ENCODE measurements around the gene GALNT6.

Gene GALNT6

DNA sequence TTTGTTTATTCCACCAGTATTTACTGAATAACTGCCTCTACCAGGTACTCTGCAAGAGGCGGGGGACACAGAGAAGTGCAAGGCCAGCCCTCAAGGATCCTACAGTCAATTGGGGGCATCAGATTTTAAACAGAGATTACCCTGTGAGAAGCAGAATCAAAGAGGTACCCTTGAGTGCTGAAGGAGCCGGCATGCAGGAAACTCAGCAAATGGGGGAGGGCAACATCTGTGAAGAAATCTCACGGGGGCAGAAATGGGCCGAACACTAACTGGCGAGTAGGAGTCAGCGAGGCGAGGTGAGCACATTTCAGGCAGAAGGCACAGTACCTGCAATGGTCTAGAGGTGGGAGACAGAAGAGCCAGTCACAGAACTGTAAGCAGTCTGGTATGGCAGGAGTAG is 9.0 kb downstream of the GALNT6 start:
- no peak overlapping the region for H3K14ac ChIP-seq (ENCODE audit: low read length in 2 of 2)
- H3K23ac ChIP-seq (ENCODE audit: low read length in 2 of 2) = no peak overlapping the region
- H2BK15ac ChIP-seq (ENCODE audit: low read depth, poor library complexity, severe bottlenecking) = no peak overlapping the region
- WGBS = 95% methylated on average over 7 of the region's 7 CpGs
- H3K27me3 ChIP-seq (ENCODE audit: control insufficient read depth in 1 of 2, insufficient read depth in 1 of 2, low read length in 2 of 2) = peaks cover 0 to 4% of the 10 kb centered on the region in 2 experiments
- H2BK120ac ChIP-seq (ENCODE audit: low read depth, low read length) = no peak overlapping the region
- no peak overlapping the region for H3K27ac ChIP-seq (ENCODE audit: low read length, poor library complexity, severe bottlenecking)
- no peak overlapping the region for H3K4ac ChIP-seq (ENCODE audit: low read depth in 1 of 2, low read length in 2 of 2)
- no peak overlapping the region for H2BK12ac ChIP-seq (ENCODE audit: low read length in 2 of 2)
- H3K4me1 ChIP-seq (ENCODE audit: control insufficient read depth, insufficient read depth, low read depth, low read length) = peaks cover 12% of the 10 kb centered on the region
- no peak overlapping the region for H4K91ac ChIP-seq (ENCODE audit: low read length)
- peaks cover 0 to 3% of the 10 kb centered on the region in 2 experiments for H3K36me3 ChIP-seq (ENCODE audit: control insufficient read depth in 1 of 2, insufficient read depth in 2 of 2, low read depth in 1 of 2, low read length in 2 of 2)
- H2AK5ac ChIP-seq (ENCODE audit: low read length, severe bottlenecking) = no peak overlapping the region
- H3K18ac ChIP-seq (ENCODE audit: low read depth in 1 of 2, low read length in 2 of 2) = no peak overlapping the region
- no peak overlapping the region for H2BK5ac ChIP-seq (ENCODE audit: low read depth, low read length, poor library complexity, severe bottlenecking)
- no peak overlapping the region for H3K4me2 ChIP-seq (ENCODE audit: low read length, poor library complexity, severe bottlenecking)
- no peak overlapping the region for H2AFZ ChIP-seq (ENCODE audit: low read depth, low read length)
- no peak for DNase-seq
- H4K8ac ChIP-seq (ENCODE audit: low read length) = no peak overlapping the region
- H3K4me3 ChIP-seq (ENCODE audit: insufficient read depth in 1 of 2, low read depth in 1 of 2, low read length in 2 of 2) = no peak overlapping the region
- H3K9ac ChIP-seq (ENCODE audit: low read length) = no peak overlapping the region
- H3K79me1 ChIP-seq (replicated peaks; ENCODE audit: low read length, poor library complexity, severe bottlenecking) = no peaks in the 10 kb centered on the region
- no peaks in the 10 kb centered on the region for H3K9me3 ChIP-seq (ENCODE audit: control insufficient read depth, low read length)

DNA sequence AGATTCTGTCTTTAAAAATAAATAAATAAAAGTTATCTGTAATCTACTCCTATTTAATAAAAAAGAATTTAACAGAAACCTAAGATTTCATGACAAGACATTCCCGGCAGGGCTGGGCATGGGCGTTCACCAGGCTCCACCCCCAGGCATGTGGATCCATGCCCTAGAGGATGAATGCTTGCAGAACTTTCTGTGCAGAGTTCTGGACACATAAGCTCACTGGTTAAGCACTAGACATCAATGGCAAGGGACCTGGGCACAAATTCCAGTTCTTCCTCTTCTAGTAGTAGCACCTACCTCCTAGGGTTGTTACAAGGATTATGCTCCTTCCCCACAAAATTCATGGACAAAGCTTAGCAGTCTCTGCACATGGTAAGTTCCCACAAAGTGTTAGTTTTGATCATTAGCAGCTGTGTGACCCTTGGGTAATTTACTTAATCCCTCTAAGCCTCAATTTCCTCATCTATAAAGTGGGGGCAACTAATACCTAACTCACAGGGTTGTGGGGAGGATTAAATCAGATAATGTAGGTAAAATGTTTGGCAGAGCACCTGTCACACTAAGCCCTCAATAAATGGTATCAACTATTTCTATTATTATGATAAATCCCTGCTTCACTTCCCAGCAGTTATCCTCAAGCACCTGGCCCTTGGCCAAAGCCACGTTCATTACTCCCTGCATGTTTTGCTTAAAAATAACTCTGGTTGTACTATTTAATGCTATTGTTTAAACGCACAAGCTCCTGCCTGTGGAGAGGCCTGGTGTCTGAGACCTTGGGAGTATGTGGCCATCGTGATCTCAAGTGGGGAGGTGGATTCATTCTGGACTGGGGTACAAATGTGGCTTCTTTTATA is 9.8 kb downstream of the GALNT6 start:
- no peak overlapping the region for H3K4ac ChIP-seq (ENCODE audit: low read depth in 1 of 2, low read length in 2 of 2)
- no peak overlapping the region for H3K23ac ChIP-seq (ENCODE audit: low read length in 2 of 2)
- no peak overlapping the region for H2AK5ac ChIP-seq (ENCODE audit: low read length, severe bottlenecking)
- H4K8ac ChIP-seq (ENCODE audit: low read length) = peak overlapping the region; percentile 4
- no peak overlapping the region for H2BK12ac ChIP-seq (ENCODE audit: low read length in 2 of 2)
- no peak overlapping the region for H2BK5ac ChIP-seq (ENCODE audit: low read depth, low read length, poor library complexity, severe bottlenecking)
- H2BK120ac ChIP-seq (ENCODE audit: low read depth, low read length) = no peak overlapping the region
- H3K27me3 ChIP-seq (ENCODE audit: control insufficient read depth in 1 of 2, insufficient read depth in 1 of 2, low read length in 2 of 2) = peaks cover 0 to 6% of the 10 kb centered on the region in 2 experiments
- DNase-seq = no peak
- no peak overlapping the region for H2BK15ac ChIP-seq (ENCODE audit: low read depth, poor library complexity, severe bottlenecking)
- H3K9ac ChIP-seq (ENCODE audit: low read length) = no peak overlapping the region
- H2AFZ ChIP-seq (ENCODE audit: low read depth, low read length) = no peak overlapping the region
- H3K18ac ChIP-seq (ENCODE audit: low read depth in 1 of 2, low read length in 2 of 2) = no peak overlapping the region
- no peaks in the 10 kb centered on the region for H3K79me1 ChIP-seq (replicated peaks; ENCODE audit: low read length, poor library complexity, severe bottlenecking)
- H3K4me3 ChIP-seq (ENCODE audit: insufficient read depth in 1 of 2, low read depth in 1 of 2, low read length in 2 of 2) = no peak overlapping the region
- no peaks in the 10 kb centered on the region for H3K9me3 ChIP-seq (ENCODE audit: control insufficient read depth, low read length)
- peaks cover 12% of the 10 kb centered on the region for H3K4me1 ChIP-seq (ENCODE audit: control insufficient read depth, insufficient read depth, low read depth, low read length)
- 77% methylated on average over 4 of the region's 5 CpGs for WGBS
- H3K27ac ChIP-seq (ENCODE audit: low read length, poor library complexity, severe bottlenecking) = no peak overlapping the region
- H3K14ac ChIP-seq (ENCODE audit: low read length in 2 of 2) = no peak overlapping the region
- peaks cover 0 to 6% of the 10 kb centered on the region in 2 experiments for H3K36me3 ChIP-seq (ENCODE audit: control insufficient read depth in 1 of 2, insufficient read depth in 2 of 2, low read depth in 1 of 2, low read length in 2 of 2)
- no peak overlapping the region for H3K4me2 ChIP-seq (ENCODE audit: low read length, poor library complexity, severe bottlenecking)
- H4K91ac ChIP-seq (ENCODE audit: low read length) = no peak overlapping the region

DNA sequence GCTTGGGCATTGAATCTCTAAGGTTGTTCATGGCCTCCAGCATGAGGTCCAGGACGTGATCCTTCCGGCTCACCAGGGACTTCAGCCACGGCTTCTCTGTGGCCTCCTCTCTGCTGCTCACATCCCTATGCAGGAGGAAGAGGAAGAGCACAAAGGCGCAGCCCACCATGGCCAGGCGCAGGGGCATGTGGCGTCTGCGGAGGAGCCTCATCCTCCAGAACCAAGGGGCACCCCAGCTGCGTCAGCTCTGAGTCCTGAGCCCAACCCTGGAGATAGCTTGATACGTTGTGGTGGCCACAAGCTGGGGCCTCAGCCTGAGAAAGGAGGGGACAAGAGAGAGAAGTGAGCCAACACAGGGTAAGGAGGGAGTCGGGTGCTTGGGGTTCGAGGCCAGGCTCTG is 11.6 kb downstream of the GALNT6 start:
- Histone ChIP-seq H2BK15ac (ENCODE audit: low read depth, poor library complexity, severe bottlenecking) (no peak overlapping the region), H4K91ac (ENCODE audit: low read length) (no peak overlapping the region), H3K27me3 (ENCODE audit: control insufficient read depth in 1 of 2, insufficient read depth in 1 of 2, low read length in 2 of 2) (peaks cover 0 to 6% of the 10 kb centered on the region in 2 experiments), H3K36me3 (ENCODE audit: control insufficient read depth in 1 of 2, insufficient read depth in 2 of 2, low read depth in 1 of 2, low read length in 2 of 2) (peaks cover 0 to 6% of the 10 kb centered on the region in 2 experiments), H3K18ac (ENCODE audit: low read depth in 1 of 2, low read length in 2 of 2) (no peak overlapping the region), H3K9me3 (ENCODE audit: control insufficient read depth, low read length) (no peaks in the 10 kb centered on the region), H3K4ac (ENCODE audit: low read depth in 1 of 2, low read length in 2 of 2) (no peak overlapping the region), H2BK5ac (ENCODE audit: low read depth, low read length, poor library complexity, severe bottlenecking) (no peak overlapping the region), H3K4me3 (ENCODE audit: insufficient read depth in 1 of 2, low read depth in 1 of 2, low read length in 2 of 2) (no peak overlapping the region), H3K4me1 (ENCODE audit: control insufficient read depth, insufficient read depth, low read depth, low read length) (peaks cover 12% of the 10 kb centered on the region), H3K4me2 (ENCODE audit: low read length, poor library complexity, severe bottlenecking) (no peak overlapping the region), H3K79me1 (replicated peaks; ENCODE audit: low read length, poor library complexity, severe bottlenecking) (no peaks in the 10 kb centered on the region), H3K14ac (ENCODE audit: low read length in 2 of 2) (no peak overlapping the region), H2BK120ac (ENCODE audit: low read depth, low read length) (no peak overlapping the region), H2BK12ac (ENCODE audit: low read length in 2 of 2) (no peak overlapping the region), H4K8ac (ENCODE audit: low read length) (no peak overlapping the region), H3K27ac (ENCODE audit: low read length, poor library complexity, severe bottlenecking) (no peak overlapping the region), H3K23ac (ENCODE audit: low read length in 2 of 2) (no peak overlapping the region), H2AK5ac (ENCODE audit: low read length, severe bottlenecking) (peak overlapping the region; percentile 35), H2AFZ (ENCODE audit: low read depth, low read length) (no peak overlapping the region), H3K9ac (ENCODE audit: low read length) (no peak overlapping the region)
- DNase-seq = no peak
- WGBS = 99% methylated on average over 9 of the region's 11 CpGs

DNA sequence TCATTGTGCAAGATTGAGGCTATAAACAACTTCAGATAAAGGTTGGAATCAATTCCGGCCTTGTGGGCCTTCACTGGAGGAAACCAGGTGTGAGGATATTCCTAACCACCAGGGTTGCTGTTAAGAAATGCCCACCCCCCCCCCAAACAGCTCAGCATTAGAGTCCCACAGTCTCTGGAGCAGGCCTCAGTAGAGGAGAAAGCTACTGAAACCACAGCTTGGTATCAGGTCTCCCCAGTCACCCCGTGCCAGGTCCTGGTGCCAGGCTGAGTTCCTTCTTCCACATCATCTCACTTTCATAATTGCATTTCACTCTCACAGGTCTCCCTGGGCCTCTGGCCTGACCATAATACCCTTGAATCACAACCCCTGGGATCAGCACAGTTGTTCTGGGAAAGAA is 12.5 kb downstream of the GALNT6 start:
- H3K9ac ChIP-seq (ENCODE audit: low read length) = no peak overlapping the region
- H2BK5ac ChIP-seq (ENCODE audit: low read depth, low read length, poor library complexity, severe bottlenecking) = no peak overlapping the region
- peaks cover 0 to 6% of the 10 kb centered on the region in 2 experiments for H3K27me3 ChIP-seq (ENCODE audit: control insufficient read depth in 1 of 2, insufficient read depth in 1 of 2, low read length in 2 of 2)
- no peaks in the 10 kb centered on the region for H3K79me1 ChIP-seq (replicated peaks; ENCODE audit: low read length, poor library complexity, severe bottlenecking)
- no peak for DNase-seq
- H2BK120ac ChIP-seq (ENCODE audit: low read depth, low read length) = no peak overlapping the region
- no peak overlapping the region for H3K4me3 ChIP-seq (ENCODE audit: insufficient read depth in 1 of 2, low read depth in 1 of 2, low read length in 2 of 2)
- 98% methylated on average over 2 of the region's 2 CpGs for WGBS
- H3K23ac ChIP-seq (ENCODE audit: low read length in 2 of 2) = no peak overlapping the region
- no peak overlapping the region for H3K14ac ChIP-seq (ENCODE audit: low read length in 2 of 2)
- H3K9me3 ChIP-seq (ENCODE audit: control insufficient read depth, low read length) = no peaks in the 10 kb centered on the region
- no peak overlapping the region for H3K4ac ChIP-seq (ENCODE audit: low read depth in 1 of 2, low read length in 2 of 2)
- H4K8ac ChIP-seq (ENCODE audit: low read length) = no peak overlapping the region
- H3K18ac ChIP-seq (ENCODE audit: low read depth in 1 of 2, low read length in 2 of 2) = no peak overlapping the region
- no peak overlapping the region for H2AFZ ChIP-seq (ENCODE audit: low read depth, low read length)
- no peak overlapping the region for H2BK15ac ChIP-seq (ENCODE audit: low read depth, poor library complexity, severe bottlenecking)
- H3K36me3 ChIP-seq (ENCODE audit: control insufficient read depth in 1 of 2, insufficient read depth in 2 of 2, low read depth in 1 of 2, low read length in 2 of 2) = peaks cover 0 to 6% of the 10 kb centered on the region in 2 experiments
- H3K4me2 ChIP-seq (ENCODE audit: low read length, poor library complexity, severe bottlenecking) = no peak overlapping the region
- no peak overlapping the region for H2AK5ac ChIP-seq (ENCODE audit: low read length, severe bottlenecking)
- no peak overlapping the region for H3K27ac ChIP-seq (ENCODE audit: low read length, poor library complexity, severe bottlenecking)
- no peak overlapping the region for H2BK12ac ChIP-seq (ENCODE audit: low read length in 2 of 2)
- peaks cover 11% of the 10 kb centered on the region for H3K4me1 ChIP-seq (ENCODE audit: control insufficient read depth, insufficient read depth, low read depth, low read length)
- no peak overlapping the region for H4K91ac ChIP-seq (ENCODE audit: low read length)
